Measurements from ENCODE around the gene MYO10.
A peak's percentile ranks its signal among the peaks of the same experiment; 100 is the strongest.
"Not testable (repeated sequence)": the region's sequence is repeated elsewhere in the genome, so short reads cannot be mapped to it uniquely, and the experiment has no call there.

MYO10 gene

GRCh38 chr5:16777432-16777831, 158.7 kb downstream of the MYO10 start:
- in situ Hi-C loops (cut with MboI; ENCODE audit: low pct_unique_long_range_greater_than_20kb, low sequenced_read_pairs), result loop anchor here (25.0 kb wide), 1 partner anchor 410 kb away; no protein-coding TSS in a partner anchor
- DNase-seq, result no peak

GRCh38 chr5:16776611-16777251, 159.4 kb downstream of the MYO10 start:
- peak; percentile 7 for DNase-seq
- in situ Hi-C loops (cut with MboI; ENCODE audit: low pct_unique_long_range_greater_than_20kb, low sequenced_read_pairs), result loop anchor here (25.0 kb wide), 1 partner anchor 411 kb away; no protein-coding TSS in a partner anchor

GRCh38 chr5:16774806-16775205, 161.3 kb downstream of the MYO10 start:
- in situ Hi-C loops (cut with MboI; ENCODE audit: low pct_unique_long_range_greater_than_20kb, low sequenced_read_pairs), result loop anchor here (25.0 kb wide), 1 partner anchor 412 kb away; no protein-coding TSS in a partner anchor
- no peak for DNase-seq

GRCh38 chr5:16773991-16774390, 162.1 kb downstream of the MYO10 start:
- in situ Hi-C loops (cut with MboI; ENCODE audit: low pct_unique_long_range_greater_than_20kb, low sequenced_read_pairs), result no loop called here
- no peak for DNase-seq

- no peak for DNase-seq
- in situ Hi-C loops (cut with MboI; ENCODE audit: low pct_unique_long_range_greater_than_20kb, low sequenced_read_pairs), result no loop called here
These were observed 163.5 kb downstream of the MYO10 start for GRCh38 chr5:16772556-16772955.

GRCh38 chr5:16768184-16768583, 167.9 kb downstream of the MYO10 start:
- DNase-seq, result no peak
- in situ Hi-C loops (cut with MboI; ENCODE audit: low pct_unique_long_range_greater_than_20kb, low sequenced_read_pairs), result no loop called here

GRCh38 chr5:16763211-16763610, 172.9 kb downstream of the MYO10 start:
- no peak for DNase-seq
- in situ Hi-C loops (cut with MboI; ENCODE audit: low pct_unique_long_range_greater_than_20kb, low sequenced_read_pairs), result no loop called here

GRCh38 chr5:16759147-16759773, 176.8 kb downstream of the MYO10 start:
- DNase-seq, result peak; percentile 46
- in situ Hi-C loops (cut with MboI; ENCODE audit: low pct_unique_long_range_greater_than_20kb, low sequenced_read_pairs), result no loop called here

- in situ Hi-C loops (cut with MboI; ENCODE audit: low pct_unique_long_range_greater_than_20kb, low sequenced_read_pairs), result no loop called here
- DNase-seq, result no peak
These were observed 178.0 kb downstream of the MYO10 start for GRCh38 chr5:16757989-16758501.

- in situ Hi-C loops (cut with MboI; ENCODE audit: low pct_unique_long_range_greater_than_20kb, low sequenced_read_pairs); DNase-seq: not testable (repeated sequence)
These were observed 178.5 kb downstream of the MYO10 start for GRCh38 chr5:16757577-16757976.

- no peak for DNase-seq
- in situ Hi-C loops (cut with MboI; ENCODE audit: low pct_unique_long_range_greater_than_20kb, low sequenced_read_pairs), result no loop called here
These were observed 178.9 kb downstream of the MYO10 start for GRCh38 chr5:16757146-16757545.

- DNase-seq, result no peak
- in situ Hi-C loops (cut with MboI; ENCODE audit: low pct_unique_long_range_greater_than_20kb, low sequenced_read_pairs), result no loop called here
These were observed 179.4 kb downstream of the MYO10 start for GRCh38 chr5:16756692-16757091.

- in situ Hi-C loops (cut with MboI; ENCODE audit: low pct_unique_long_range_greater_than_20kb, low sequenced_read_pairs), result no loop called here
- DNase-seq, result no peak
These were observed 180.4 kb downstream of the MYO10 start for GRCh38 chr5:16755641-16756040.

- in situ Hi-C loops (cut with MboI; ENCODE audit: low pct_unique_long_range_greater_than_20kb, low sequenced_read_pairs), result no loop called here
- no peak for DNase-seq
These were observed 181.5 kb downstream of the MYO10 start for GRCh38 chr5:16754601-16755000.

GRCh38 chr5:16754086-16754485, 182.0 kb downstream of the MYO10 start:
- in situ Hi-C loops (cut with MboI; ENCODE audit: low pct_unique_long_range_greater_than_20kb, low sequenced_read_pairs), result no loop called here
- DNase-seq, result no peak

GRCh38 chr5:16750445-16750844, 185.6 kb downstream of the MYO10 start:
- no peak for DNase-seq
- in situ Hi-C loops (cut with MboI; ENCODE audit: low pct_unique_long_range_greater_than_20kb, low sequenced_read_pairs), result no loop called here

- in situ Hi-C loops (cut with MboI; ENCODE audit: low pct_unique_long_range_greater_than_20kb, low sequenced_read_pairs), result no loop called here
- no peak for DNase-seq
These were observed 186.5 kb downstream of the MYO10 start for GRCh38 chr5:16749626-16750025.

- DNase-seq, result no peak
- in situ Hi-C loops (cut with MboI; ENCODE audit: low pct_unique_long_range_greater_than_20kb, low sequenced_read_pairs), result no loop called here
These were observed 191.8 kb downstream of the MYO10 start for GRCh38 chr5:16744164-16744880.

GRCh38 chr5:16742938-16743337, 193.2 kb downstream of the MYO10 start:
- no peak for DNase-seq

GRCh38 chr5:16740811-16741392, 195.2 kb downstream of the MYO10 start:
- in situ Hi-C loops (cut with MboI; ENCODE audit: low pct_unique_long_range_greater_than_20kb, low sequenced_read_pairs), result no loop called here
- DNase-seq, result no peak

More at GRCh38 chr5:16742938-16743337, 193.2 kb downstream of the MYO10 start:
- in situ Hi-C loops (cut with MboI; ENCODE audit: low pct_unique_long_range_greater_than_20kb, low sequenced_read_pairs), result no loop called here
